MCF 10A (cell line): ENCODE data around the gene ARHGAP10. TPM values are rescaled to one million over a fixed set of nuclear protein-coding genes. Genes with fewer than 3 reads are reported as not detected.

Source experiments
- BruUV-seq: library from RNA; stranded (reverse); fragments of 400-500 nt; replicated peaks from 2 replicates; lab custom pipeline; 2021; lab: Mats Ljungman, UMichigan
- CTCF ChIA-PET: fragments of 300-600 bp; sonication (Branson Sonifier 250); formaldehyde crosslinking; extraction: SDS; loops from one replicate; lab custom pipeline; 2021; ENCODE audit warnings: antibody characterized with exemption, inconsistent platforms; lab: Yijun Ruan, JAX
- POLR2A ChIA-PET: fragments of 300-600, 350-650 bp; sonication (Branson Sonifier 250); formaldehyde crosslinking; extraction: SDS; loops from one replicate; lab custom pipeline; 2020; ENCODE audit warnings: antibody characterized with exemption, inconsistent platforms; lab: Yijun Ruan, JAX
- DNase-seq: peaks from one replicate; pipeline ENCODE4 v3.0.0-alpha.2; 2018; ENCODE audit not compliant: unreplicated experiment
- H3K27ac Mint-ChIP-seq: one replicate; pipeline ENCODE4 v1.8.0; 2022; ENCODE audit warnings: mild to moderate bottlenecking, low read depth, mixed read lengths; ENCODE audit not compliant: unreplicated experiment
- H3K27me3 Mint-ChIP-seq: one replicate; pipeline ENCODE4 v1.8.0; 2022; ENCODE audit warnings: mixed read lengths; ENCODE audit not compliant: insufficient read depth, unreplicated experiment
- H3K36me3 Mint-ChIP-seq: one replicate; pipeline ENCODE4 v1.8.0; 2022; ENCODE audit warnings: mild to moderate bottlenecking, moderate library complexity, mixed read lengths; ENCODE audit not compliant: insufficient read depth, unreplicated experiment
- H3K4me1 Mint-ChIP-seq: one replicate; pipeline ENCODE4 v1.8.0; 2022; ENCODE audit warnings: mixed read lengths; ENCODE audit not compliant: insufficient read depth, unreplicated experiment
- H3K4me3 Mint-ChIP-seq: one replicate; pipeline ENCODE4 v1.8.0; 2022; ENCODE audit warnings: mild to moderate bottlenecking, moderate library complexity, mixed read lengths; ENCODE audit not compliant: unreplicated experiment
- H3K9me3 Mint-ChIP-seq: one replicate; pipeline ENCODE4 v1.8.0; 2022; ENCODE audit warnings: mixed read lengths; ENCODE audit not compliant: unreplicated experiment
- intact Hi-C: fragments of 100-400 bp; cut with micrococcal nuclease; formaldehyde crosslinking; loops from 2 replicates; pipeline ENCODE4 v1.14.1; 2022
- total RNA-seq: library from RNA; stranded (reverse); gene quantifications from 2 replicates; pipeline ENCODE4 v1.2.3, GENCODE V29; 2022
- TF ChIP-seq, protein P1 (sequence below): fragments of 200-600 bp; IDR thresholded peaks from one replicate; pipeline ENCODE4 v1.8.0; 2022; ENCODE audit warnings: antibody characterized with exemption, mild to moderate bottlenecking; ENCODE audit not compliant: unreplicated experiment

The ARHGAP10 gene
- total RNA-seq, 1 experiment from 2014 or later: 22.4 TPM

DNA sequence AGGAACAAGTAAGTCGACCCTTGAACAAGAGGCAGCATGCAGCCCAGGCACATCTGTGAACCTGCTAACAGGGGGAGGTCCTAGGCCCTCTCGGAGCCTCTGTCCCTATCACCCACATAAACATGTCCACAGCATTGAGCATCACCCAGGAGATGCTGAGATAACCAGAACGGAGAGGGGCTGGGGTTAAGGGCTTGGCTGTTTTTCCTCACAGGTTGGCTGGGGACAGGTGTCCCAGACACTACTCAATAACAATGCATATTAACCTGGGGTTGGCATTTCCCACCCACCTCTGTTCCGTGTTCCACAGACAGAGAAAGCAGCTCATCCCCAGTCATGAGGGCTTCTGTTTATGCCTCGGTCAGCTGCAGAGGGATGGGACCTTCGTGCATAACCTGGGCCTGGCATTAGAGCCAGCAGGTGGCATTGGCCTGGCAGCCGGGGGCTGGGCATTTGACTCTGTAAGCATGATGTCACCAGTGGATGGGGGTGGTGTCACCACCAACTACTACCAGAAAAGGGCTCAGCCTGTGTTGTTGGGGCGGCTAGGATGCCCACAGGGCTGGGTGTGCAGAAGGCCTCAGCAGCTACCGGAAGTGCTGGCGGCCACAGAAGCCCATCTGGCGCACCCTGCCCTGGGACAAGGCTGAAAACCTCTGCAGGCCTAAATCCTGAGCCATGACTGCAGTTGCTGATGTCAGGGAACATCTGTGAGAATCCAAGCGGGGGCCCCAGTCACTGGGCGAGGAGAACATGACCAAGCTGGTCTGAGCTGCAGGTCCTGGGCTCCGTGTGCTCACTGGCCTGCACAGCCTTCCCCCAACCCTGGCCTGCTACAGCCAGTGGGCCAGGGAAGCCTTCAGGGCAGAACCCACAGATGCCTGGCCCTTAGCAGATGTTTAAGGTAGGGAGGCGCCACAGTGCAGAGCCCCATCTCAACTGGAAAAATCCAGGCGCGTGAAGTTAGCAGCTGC, 358.9 kb downstream of the ARHGAP10 start:
- H3K27ac Mint-ChIP-seq: no peak overlapping the region

DNA sequence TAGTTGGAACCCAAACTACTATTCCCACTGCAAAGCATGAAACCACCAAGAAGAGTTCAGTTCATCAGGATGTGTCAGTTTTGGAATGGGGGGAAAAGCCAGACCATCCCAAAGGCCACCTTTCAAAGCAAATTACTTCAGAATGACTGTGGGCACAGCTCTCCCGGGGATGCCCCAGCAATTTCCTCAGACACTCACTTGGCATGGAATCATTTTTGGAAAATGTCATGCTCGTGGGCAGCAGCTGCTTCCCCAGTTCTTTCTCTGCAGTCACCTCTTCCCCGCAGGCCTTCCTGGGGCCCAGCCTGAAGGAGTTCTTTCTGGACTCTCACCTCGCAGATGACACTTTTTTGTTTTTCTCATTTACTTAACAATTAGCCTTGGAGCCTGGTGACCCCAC, 360.0 kb downstream of the ARHGAP10 start:
- Mint-ChIP-seq H3K36me3 (peaks cover 6% of the 10 kb centered on the region), H3K27me3 (no peaks in the 10 kb centered on the region), H3K4me3 (no peak overlapping the region), H3K9me3 (no peaks in the 10 kb centered on the region), H3K27ac (no peak overlapping the region), H3K4me1 (no peaks in the 10 kb centered on the region)
- TF ChIP-seq, protein P1, sequence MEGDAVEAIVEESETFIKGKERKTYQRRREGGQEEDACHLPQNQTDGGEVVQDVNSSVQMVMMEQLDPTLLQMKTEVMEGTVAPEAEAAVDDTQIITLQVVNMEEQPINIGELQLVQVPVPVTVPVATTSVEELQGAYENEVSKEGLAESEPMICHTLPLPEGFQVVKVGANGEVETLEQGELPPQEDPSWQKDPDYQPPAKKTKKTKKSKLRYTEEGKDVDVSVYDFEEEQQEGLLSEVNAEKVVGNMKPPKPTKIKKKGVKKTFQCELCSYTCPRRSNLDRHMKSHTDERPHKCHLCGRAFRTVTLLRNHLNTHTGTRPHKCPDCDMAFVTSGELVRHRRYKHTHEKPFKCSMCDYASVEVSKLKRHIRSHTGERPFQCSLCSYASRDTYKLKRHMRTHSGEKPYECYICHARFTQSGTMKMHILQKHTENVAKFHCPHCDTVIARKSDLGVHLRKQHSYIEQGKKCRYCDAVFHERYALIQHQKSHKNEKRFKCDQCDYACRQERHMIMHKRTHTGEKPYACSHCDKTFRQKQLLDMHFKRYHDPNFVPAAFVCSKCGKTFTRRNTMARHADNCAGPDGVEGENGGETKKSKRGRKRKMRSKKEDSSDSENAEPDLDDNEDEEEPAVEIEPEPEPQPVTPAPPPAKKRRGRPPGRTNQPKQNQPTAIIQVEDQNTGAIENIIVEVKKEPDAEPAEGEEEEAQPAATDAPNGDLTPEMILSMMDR: no peak
- ChIA-PET CTCF (no interaction called here), POLR2A (no interaction called here)
- BruUV-seq: no TSS peak
- intact Hi-C loops: no loop called here
- no peak for DNase-seq

More for the DNA sequence above, 358.9 kb downstream of the ARHGAP10 start:
- H3K4me3 Mint-ChIP-seq: no peak overlapping the region
- no TSS peak for BruUV-seq
- H3K27me3 Mint-ChIP-seq: no peaks in the 10 kb centered on the region
- ChIA-PET CTCF (no interaction called here), POLR2A (no interaction called here)
- no peaks in the 10 kb centered on the region for H3K9me3 Mint-ChIP-seq
- TF ChIP-seq, protein P1: no peak
- H3K36me3 Mint-ChIP-seq: peaks cover 6% of the 10 kb centered on the region
- DNase-seq: no peak
- intact Hi-C loops: no loop called here
- no peaks in the 10 kb centered on the region for H3K4me1 Mint-ChIP-seq

- no peak overlapping the region for H3K27ac Mint-ChIP-seq
- POLR2A ChIA-PET: no interaction called here
- TF ChIP-seq, protein P1: no peak
- H3K27me3 Mint-ChIP-seq: no peaks in the 10 kb centered on the region
- CTCF ChIA-PET: no interaction called here
- H3K4me1 Mint-ChIP-seq: no peaks in the 10 kb centered on the region
- peaks cover 5% of the 10 kb centered on the region for H3K36me3 Mint-ChIP-seq
- H3K4me3 Mint-ChIP-seq: no peak overlapping the region
- H3K9me3 Mint-ChIP-seq: no peaks in the 10 kb centered on the region
- intact Hi-C loops: no loop called here
- no peak for DNase-seq
- no TSS peak for BruUV-seq
Observed at GRCh38 chr4:148092316-148093014, 360.6 kb downstream of the ARHGAP10 start.

DNA sequence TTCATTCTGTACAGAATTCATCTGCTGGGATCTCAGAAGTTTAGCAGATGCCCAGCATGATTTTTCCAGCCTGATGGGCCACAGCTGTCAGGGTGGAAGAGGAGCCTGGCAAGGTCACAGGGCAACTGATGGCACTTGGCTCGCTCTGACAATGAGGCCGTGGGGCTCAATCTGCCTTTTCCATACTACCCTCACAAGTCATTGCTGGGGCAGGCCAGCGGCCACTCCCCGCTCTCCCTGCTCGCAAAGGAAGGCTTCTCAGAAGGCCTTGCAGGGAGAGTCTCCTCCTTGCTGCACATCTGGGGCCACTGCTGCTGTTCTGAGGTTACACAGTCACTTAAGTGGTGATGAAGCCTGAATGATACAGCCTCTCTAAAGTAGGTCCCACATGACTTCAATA, 361.2 kb downstream of the ARHGAP10 start:
- Mint-ChIP-seq H3K9me3 (no peaks in the 10 kb centered on the region), H3K27me3 (no peaks in the 10 kb centered on the region), H3K36me3 (no peaks in the 10 kb centered on the region), H3K4me3 (no peak overlapping the region), H3K27ac (no peak overlapping the region), H3K4me1 (no peaks in the 10 kb centered on the region)
- CTCF ChIA-PET: no interaction called here
- POLR2A ChIA-PET: no interaction called here
- intact Hi-C loops: no loop called here
- TF ChIP-seq, protein P1: no peak
- no TSS peak for BruUV-seq
- no peak for DNase-seq
